Epithelial cell of esophagus (primary cell): ENCODE measurements around the gene EPHA1.

Experiments used
- DNase-seq: peaks from one replicate; pipeline ENCODE4 v3.0.0; 2010; ENCODE audit warnings: low read depth
- H3K4me3 ChIP-seq: 2 replicates; pipeline ENCODE4 v1.5.1; 2011; ENCODE audit warnings: mild to moderate bottlenecking, low read length, control low read depth
- TF ChIP-seq, protein P1 (sequence below): IDR thresholded peaks from 2 replicates; pipeline ENCODE4 v1.5.1; 2011; ENCODE audit warnings: low read depth, mild to moderate bottlenecking, low read length, control low read depth, inconsistent platforms; ENCODE audit not compliant: insufficient read depth; ENCODE audit errors: missing control alignments

Gene EPHA1

DNA sequence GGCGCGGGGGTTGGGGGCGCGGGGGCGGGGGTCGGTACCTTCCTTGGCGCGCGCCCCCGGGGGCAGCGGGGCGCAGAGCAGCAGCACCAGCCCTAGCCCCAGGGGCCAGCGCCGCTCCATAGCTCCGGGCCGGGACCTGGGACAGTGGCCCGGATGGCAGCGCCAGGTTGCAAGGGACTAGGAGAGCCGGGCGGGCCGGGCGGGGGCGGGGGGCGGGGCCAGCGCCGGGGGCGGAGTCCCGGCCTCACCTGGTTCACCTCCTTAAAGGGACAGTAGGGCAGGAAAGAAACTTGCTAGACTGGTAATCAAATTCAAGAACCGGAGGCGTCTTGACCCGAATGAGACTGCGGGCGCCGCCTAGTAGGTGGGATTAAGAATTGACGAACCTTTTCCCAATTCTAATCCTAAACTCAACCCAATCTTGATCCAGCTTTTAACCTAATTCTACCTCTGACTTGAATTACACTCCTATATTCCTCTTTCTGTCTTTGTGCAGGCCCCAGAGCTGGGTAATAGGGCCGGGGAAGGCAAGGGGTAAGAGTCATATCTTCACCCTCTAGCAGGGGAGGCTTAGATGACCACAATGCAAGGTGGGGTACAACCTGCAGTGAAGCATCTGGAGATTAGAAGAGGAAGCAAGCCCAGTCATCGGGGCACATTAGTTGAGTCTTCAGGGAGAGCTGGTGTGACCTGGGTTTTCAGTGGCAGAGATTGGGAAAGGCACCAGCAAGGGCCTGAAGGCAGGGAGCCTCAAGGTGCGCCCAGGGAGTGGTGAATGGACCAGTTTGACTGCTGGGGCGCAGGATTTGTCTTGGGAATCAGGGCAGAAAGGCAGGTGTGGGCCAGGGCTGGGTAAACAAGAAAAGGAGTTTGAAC is at the start of gene EPHA1:
TSS of gene EPHA1 (minus strand) at position 171 of the 876 bp plus-strand sequence. CDS start at position 120, 51 bp downstream.
- DNase-seq: peak; percentile 92
- peak within 1 kb of the TSS; percentile 86 for H3K4me3 ChIP-seq
- TF ChIP-seq, protein P1, sequence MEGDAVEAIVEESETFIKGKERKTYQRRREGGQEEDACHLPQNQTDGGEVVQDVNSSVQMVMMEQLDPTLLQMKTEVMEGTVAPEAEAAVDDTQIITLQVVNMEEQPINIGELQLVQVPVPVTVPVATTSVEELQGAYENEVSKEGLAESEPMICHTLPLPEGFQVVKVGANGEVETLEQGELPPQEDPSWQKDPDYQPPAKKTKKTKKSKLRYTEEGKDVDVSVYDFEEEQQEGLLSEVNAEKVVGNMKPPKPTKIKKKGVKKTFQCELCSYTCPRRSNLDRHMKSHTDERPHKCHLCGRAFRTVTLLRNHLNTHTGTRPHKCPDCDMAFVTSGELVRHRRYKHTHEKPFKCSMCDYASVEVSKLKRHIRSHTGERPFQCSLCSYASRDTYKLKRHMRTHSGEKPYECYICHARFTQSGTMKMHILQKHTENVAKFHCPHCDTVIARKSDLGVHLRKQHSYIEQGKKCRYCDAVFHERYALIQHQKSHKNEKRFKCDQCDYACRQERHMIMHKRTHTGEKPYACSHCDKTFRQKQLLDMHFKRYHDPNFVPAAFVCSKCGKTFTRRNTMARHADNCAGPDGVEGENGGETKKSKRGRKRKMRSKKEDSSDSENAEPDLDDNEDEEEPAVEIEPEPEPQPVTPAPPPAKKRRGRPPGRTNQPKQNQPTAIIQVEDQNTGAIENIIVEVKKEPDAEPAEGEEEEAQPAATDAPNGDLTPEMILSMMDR: peak; percentile 64

DNA sequence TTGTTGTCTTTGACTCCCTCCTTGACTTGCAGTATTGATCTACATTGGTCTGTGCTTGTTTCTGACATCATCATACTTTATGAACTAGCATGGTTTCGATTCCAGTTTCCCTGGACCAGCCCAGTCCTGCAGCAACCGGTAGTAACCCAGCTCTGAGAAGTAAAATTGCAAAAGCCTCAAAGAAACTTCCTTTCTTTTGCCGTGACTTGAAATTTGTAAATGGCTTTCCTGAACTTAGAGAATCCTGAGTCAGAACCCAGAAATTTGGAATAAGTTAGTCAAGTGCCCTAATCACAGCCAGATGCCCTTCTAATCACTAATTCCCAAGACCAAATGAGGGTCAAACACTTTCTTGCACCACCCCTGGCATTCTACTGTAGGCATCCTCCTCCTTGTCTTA is 49.6 kb upstream of the EPHA1 start:
- TF ChIP-seq, protein P1: no peak
- peak; percentile 75 for DNase-seq
- no peak overlapping the region for H3K4me3 ChIP-seq

DNA sequence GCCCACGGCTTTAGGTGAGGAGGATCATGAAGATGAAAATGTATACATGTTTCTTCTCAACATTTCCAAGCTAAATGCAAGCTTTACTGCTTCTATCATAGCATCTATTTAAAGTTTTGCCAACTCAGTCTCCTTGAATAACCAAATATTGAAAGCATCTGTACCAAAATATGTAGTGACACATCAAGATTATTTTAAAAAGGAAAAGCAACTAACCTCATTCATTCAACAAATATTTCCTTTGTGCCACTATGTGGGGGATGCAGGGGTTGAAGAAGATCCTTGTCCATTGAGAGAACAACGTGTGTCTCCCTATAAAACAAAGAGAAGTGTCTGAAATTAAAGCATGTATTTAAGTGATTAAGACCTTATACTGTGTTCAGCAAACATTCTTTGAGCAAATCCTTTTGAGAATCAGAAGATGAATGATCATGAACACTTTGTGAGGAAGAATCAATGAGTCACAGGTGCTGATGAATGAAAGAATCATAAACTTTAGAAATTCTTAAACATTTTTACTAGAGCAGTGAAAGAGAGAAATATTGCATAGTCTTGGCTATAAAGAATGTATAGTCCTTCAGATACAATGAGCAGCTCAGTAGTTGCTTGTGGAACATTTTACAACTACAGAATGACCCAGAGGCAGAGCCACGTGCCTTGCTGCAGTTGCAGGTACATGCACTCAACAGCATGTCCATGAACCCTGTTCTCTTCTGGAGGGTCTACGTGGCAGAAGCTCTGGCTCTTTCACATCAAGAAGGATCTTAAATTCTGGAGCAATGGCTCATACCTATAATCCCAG is 48.5 kb upstream of the EPHA1 start:
- DNase-seq: peak; percentile 32
- no peak overlapping the region for H3K4me3 ChIP-seq
- TF ChIP-seq, protein P1: no peak

DNA sequence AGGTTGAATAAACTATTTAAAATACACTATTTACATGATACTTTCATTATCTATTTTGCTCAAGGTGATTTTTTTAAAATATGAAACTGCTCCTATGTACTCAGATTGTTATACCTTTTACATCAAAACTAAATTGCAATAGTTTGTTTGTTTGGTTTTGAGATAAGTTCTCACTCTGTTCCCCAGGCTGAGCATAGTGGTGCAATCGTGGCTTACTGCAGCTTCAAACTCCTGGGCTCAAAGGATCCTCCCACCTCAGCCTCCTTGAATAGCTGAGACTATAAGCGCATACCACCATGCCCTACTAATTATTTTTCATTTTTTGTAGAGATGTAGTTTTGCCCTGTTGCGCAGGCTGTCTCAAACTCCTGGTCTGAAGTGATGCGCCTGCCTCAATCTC is 47.3 kb upstream of the EPHA1 start:
- TF ChIP-seq, protein P1: no peak
- DNase-seq: no peak
- H3K4me3 ChIP-seq: no peak overlapping the region

DNA sequence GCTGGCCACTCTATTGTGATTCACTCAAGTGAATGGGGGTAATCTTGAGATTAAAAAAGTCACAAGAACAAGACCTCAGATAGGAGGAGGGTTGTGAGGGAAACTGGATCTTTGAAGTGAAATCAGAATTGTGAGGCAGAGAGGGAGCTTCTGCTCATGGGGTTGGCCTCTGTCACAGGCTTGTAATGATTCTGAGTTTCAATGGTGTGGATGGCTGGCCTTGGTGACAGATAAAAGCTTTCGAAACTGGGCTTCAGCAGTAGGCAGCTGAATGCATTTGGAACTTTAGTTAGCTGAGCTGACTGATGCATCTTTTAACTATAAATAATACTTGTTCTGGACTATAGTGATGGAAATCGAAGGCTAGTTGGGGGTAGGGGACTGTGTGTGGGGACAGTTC is 46.8 kb upstream of the EPHA1 start:
- H3K4me3 ChIP-seq: no peak overlapping the region
- TF ChIP-seq, protein P1: no peak
- DNase-seq: no peak

DNA sequence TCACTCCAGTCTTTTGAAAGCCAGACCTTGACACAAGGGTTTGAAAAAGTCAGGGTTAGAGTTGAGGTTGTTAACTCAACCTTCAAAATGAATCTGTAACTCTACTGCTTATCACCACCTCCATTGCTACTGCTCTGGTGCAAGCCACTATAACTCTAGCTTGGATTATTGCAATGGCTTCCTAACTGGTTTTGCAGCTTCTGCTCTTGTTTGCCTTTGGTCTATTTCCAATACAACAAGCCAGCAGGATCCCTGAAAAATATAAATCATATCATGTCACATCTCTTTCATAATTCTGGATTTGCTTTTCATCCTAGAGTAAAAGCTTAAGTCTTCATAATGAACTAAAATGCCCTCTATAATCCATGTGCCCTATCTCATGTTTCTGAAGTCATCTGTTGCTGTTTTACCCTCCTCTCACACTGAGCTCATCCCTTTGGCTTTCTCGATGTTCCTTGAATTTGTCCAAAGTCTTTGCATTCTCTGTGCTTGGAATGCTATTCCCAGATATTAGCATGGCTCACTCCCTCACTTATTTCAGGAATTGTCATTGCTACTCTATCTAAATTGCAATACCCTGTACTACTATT is 45.5 kb upstream of the EPHA1 start:
- DNase-seq: peak; percentile 25
- H3K4me3 ChIP-seq: no peak overlapping the region
- TF ChIP-seq, protein P1: no peak
